SK-N-DZ (cell line): Measurements from ENCODE around the gene VPS26B.
A peak's percentile ranks its signal among the peaks of the same experiment; 100 is the strongest.

Source experiments
- DNase-seq: peaks from one replicate; pipeline ENCODE4 v3.0.0-alpha.2; 2015; ENCODE audit warnings: low spot score

VPS26B gene

DNA sequence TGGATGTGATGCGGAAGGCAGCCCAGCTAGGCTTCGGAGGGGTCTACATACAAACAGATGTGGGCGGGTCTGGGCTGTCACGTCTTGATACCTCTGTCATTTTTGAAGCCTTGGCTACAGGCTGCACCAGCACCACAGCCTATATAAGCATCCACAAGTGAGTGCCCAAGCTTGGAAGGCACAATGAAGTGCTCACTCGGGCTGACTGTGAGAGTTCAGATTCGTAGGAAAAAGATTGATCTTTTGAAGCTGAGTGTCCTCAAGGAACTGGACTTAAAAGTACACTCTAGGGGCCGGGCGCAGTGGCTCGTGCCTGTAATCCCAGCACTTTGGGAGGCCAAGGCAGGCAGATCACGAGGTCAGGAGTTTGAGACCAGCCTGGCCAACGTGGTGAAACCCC is 32.6 kb downstream of the VPS26B start:
- DNase-seq, result no peak

DNA sequence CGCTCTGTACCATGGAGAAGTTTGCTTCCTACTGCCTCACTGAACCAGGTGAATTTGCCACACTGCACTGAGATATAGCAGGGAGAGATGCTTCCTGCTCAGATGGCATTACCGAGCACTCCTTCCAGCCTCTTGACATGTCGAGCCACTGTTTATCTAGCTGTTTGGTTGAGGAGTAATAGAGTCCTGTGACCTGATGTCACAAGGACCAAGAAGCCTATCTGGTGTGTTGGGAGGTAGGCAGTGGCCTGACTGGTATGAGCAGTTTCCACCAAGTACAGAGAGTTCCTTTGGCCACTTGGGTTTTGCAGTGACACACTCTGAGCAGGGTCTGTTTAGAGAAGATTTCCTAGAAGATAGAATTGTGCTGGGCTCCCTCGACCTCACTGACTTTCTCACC is 34.1 kb downstream of the VPS26B start:
- DNase-seq, result no peak

DNA sequence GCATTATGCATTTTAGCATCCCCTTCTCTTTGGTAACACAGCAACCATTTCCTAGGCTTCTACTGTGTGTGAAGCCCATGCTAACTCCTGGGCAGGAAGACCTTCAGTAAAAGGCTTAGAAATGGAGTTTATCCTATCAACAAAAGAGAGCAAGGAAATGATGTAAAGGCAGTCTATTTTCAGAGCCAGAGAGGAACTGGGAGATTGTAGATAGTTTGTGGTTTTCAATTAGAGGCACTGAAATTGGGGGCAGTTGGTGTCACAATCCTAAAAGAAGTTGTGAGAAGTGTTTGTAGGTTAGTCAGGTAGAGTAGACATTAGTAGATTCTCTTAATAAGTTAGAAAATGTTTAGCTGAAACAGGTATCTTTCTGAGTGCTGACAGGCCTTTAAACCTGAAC is 36.0 kb downstream of the VPS26B start:
- no peak for DNase-seq

DNA sequence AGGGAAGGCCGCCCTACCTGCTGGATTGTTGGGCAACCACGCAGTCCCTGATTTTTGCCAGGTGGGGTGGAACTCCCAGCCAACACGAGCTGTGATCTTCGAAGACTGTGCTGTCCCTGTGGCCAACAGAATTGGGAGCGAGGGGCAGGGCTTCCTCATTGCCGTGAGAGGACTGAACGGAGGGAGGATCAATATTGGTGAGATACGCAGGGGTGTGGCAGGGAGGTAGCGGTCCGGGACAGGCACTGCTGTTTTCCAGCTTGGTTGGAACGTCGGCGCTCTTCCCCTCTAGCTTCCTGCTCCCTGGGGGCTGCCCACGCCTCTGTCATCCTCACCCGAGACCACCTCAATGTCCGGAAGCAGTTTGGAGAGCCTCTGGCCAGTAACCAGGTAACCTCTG is 36.5 kb downstream of the VPS26B start:
- DNase-seq, result no peak

DNA sequence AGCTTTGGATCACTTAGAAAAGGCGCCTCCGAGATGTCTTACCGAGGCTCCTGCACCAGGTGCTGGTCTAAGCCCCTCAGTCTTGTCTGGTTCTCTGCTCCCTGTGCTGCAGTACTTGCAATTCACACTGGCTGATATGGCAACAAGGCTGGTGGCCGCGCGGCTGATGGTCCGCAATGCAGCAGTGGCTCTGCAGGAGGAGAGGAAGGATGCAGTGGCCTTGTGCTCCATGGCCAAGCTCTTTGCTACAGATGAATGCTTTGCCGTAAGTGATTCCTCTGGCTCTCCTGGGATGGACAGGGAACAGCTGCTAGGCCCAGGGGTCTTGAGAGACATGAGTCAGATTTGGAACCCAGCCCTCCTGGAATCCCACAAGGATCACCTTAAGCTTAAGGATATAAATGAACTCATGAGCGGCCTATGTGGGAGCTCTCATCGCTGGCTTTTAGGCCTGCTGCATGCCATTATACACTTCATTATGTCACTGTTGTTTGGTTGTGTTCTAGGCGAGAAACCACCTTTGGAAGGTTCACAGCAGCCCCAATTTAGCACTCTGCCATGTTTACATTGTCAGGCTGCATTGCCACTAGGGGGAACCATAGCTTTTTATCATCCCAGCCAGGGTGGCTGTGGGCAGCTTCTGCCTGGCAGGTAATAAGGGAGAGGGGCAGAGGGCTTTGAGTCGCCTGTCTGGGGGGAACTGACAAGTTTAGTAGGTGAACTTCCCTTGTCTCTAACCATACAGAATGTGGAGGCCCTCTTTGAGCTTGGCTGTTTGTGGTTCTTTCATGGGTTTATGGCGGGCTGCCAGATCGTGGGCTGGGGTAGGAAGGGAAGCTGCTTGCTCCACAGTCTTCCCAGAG is 37.4 kb downstream of the VPS26B start:
- peak; percentile 12 for DNase-seq

DNA sequence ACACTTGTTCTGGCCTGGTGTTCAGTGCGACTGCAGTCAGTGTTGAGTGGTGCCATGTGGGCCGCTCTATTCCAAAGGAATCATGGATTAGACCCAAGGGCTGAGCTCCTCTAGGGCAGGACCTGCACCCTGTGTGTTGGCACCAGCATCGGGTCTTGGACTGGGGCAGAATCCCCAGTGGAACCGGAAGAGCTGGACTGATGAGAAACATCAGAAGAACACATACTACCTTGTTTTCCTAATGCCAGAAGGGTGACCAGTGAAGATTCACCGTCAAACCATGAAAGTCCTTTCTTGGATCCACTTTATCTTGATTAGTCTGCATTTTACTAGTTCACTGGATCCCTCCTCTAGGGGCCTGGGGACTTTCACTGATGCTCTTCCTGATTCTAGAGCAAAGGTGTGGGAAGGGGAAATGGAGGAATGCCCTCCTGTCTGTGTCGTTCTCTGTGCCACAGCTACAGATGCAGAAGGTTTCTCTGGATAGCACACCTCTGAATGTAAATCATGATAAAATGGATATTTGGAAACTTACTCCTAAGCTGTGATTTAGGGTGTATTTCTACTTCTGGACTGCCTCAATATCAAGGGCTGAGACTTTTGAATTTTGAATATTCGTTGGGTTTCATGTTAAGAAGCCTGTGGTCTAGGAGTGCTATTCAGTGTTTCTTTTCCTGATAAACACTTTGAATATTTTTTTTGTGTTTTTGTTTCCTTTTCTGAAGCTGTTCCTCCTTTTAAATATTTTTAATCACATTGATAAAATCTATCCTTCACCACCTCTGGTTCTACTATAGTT is 40.7 kb downstream of the VPS26B start:
- no peak for DNase-seq

DNA sequence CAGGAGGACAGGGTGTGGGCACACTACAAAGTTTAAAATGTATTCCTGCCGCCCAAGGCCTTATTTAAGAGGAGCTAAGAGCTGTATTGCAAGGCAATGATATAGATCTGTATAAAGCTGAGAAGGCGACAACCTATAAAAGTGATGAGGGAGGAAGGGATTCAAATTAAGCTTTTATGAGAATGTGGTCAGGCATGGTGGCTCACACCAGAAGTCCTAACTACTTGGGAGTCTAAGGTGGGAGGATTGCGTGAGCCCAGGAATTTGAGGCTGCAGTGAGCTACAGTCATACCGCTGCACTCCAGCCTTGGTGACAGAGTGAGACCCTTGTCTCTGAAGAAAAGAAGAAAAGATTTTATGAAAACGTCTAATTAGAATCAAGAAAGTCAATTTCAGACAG is 42.0 kb downstream of the VPS26B start:
- no peak for DNase-seq

DNA sequence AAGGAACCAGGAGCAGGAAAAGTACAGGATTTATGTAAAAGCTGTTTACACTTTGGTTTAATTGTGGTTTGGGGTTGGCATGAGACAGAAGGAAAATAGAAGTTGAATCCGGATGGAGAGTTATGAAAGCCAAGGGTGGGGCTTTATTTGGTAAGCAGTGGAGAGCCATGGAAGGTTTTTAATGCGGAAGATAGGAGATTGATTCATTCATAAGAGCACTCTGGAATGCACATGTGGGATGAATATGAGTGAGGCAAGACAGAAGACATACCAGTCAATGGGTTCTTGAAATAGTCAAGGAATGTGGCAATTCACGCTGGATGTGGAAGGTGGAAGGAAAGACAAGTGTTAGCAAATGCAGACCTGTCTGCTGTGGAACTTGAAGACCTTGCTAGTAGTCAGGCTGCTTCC is 42.4 kb downstream of the VPS26B start:
- DNase-seq, result no peak

DNA sequence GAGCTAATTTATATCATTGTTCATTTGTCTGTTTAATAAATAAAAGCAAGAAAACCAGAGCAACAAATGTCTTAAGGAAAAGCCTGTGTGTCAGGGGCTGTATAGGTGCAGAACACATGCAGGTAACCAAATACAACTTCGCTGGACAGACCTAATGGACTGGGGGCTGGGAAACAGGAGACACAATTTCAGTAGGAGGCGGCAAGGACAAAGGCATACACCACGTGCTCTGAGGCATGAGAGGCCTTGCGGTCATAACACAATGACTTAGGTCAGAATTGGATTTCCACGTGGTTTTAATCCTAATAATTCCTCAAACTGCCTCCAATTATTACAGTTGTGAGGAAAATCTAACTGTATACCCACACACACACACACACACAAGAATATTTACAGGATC is 43.0 kb downstream of the VPS26B start:
- no peak for DNase-seq

DNA sequence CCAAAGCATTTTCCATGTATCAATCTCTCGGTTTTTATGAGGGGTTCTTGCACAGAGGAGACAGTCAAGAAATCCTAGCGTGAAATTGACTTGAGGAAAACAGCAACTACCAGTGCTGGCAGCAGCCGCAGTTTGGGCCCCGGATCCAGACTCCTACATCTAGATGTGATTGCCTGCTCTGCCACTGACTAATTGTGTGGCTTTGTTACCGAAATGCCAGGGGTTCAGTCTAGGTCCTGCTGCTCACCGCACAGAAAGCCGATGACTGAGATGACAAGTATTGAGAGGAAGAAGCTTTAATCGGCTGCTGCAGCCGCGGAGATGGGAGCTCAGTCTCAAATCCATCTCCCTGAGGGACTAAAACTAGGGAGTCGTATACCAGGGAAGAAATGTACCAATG is 43.5 kb downstream of the VPS26B start:
- no peak for DNase-seq

DNA sequence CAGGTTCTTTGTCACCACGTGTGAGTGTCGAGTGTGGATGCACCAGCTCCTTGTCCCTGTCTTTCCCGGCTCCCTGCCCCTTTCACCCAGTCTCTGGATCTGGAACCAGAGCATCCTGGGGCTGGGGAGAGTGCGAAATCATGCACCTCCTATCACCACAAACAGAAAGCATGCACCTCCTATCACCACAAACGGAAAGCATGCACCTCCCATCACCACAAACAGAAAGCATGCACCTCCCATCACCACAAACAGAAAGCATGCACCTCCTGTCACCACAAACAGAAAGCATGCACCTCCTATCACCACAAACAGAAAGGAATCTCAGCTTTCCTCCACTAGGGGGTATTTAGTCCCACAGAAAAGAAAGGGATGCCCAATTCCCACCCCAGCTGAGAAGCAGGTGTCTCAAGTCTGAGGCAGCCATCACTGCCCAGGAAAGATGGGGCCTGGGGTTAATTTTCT is 45.8 kb downstream of the VPS26B start:
- DNase-seq, result peak; percentile 58

DNA sequence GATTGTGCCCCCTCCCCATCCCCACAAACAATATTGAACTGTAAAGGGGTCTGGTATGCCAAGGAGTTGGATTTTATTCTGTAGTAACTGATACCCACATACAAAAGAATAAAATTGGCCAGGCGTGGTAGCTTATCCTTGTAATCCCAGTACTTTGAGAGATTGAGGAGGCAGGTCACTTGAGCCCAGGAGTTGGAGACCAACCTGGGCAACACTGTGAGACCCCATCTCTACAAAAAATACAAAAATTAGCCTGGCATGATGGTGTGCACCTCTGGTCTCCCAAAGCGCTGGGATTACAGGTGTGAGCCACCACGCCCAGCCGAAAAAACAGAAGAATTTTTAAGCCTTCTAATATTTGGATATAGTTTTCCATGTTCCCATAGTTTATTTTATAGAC is 47.5 kb downstream of the VPS26B start:
- DNase-seq, result no peak

DNA sequence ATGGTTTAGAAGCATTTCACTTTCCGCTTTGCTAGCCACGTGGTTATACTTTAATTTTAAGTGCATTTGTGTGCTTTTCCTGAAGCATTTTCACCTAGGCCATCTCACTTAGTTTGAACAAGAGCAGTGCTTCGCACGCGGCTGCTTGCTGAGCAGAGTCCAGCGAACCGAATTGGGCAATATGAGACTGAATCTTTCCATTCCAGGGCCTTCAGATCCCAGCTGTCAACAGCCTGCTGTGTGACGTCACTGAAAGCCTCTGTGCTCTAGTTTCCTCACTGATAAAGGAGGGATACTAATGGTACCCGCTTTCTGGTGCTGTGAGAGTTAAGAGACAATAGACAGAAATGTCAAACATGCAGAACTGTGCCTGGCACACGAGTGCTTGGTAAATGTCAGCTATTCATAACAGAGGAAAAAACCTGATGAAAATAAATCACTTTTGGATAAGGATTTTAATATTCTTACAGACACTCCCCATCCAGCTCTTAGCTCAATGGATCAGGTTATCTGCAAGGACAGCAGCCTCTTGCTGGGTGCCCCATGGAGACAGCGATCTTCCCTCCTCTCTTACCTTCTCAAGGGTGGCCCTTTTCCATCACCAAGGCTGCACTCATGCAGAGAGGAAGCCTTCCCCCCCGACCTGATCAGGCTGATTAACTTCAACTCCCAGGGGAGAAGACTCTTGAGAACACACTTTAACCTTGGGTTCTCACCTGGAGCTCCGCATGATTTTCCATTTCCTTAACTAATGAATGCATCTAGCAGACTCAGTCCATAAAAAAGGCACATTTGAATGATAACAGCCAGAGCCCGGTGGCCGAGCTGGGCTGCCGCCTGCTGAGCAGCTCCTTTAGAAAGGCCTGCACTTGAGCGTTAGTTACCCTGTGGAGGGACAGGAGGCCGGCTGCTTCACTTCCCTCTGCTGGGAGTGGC is 48.2 kb downstream of the VPS26B start:
- peak; percentile 21 for DNase-seq

DNA sequence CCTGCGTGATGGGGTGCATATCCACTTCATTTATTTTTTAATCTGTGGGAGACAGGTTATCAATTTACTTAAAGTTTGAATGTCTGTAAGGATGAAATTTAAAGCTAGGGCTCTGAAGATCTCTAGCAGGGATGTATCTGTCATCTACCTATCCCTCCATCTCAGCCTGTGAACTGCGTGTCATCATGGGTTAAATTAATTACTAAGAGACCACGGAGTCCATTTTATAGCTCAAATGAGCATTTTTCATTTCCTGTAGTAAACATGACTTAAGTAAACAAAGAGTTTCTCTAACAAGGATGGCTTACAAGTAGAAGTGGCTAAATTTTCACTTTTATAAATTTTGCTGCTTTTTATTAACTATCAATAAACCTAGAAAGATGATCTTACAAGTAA is 48.8 kb downstream of the VPS26B start:
- DNase-seq, result no peak

DNA sequence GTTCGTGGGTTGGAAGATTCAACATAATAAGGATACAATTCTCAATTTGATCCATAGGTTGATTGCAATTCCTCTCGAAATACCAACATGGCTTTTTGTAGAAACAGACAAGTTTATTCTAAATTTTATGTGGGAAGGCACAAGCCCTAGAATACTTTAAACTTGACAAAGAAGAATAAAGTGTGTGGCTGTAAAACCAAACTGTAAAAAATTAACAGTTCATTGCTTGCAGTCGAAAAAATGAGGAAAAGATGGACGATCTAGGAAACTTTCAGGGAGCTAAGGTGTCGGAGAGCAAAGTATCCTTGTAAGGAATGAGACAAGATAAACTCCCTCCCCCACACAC is 50.7 kb downstream of the VPS26B start:
- no peak for DNase-seq

DNA sequence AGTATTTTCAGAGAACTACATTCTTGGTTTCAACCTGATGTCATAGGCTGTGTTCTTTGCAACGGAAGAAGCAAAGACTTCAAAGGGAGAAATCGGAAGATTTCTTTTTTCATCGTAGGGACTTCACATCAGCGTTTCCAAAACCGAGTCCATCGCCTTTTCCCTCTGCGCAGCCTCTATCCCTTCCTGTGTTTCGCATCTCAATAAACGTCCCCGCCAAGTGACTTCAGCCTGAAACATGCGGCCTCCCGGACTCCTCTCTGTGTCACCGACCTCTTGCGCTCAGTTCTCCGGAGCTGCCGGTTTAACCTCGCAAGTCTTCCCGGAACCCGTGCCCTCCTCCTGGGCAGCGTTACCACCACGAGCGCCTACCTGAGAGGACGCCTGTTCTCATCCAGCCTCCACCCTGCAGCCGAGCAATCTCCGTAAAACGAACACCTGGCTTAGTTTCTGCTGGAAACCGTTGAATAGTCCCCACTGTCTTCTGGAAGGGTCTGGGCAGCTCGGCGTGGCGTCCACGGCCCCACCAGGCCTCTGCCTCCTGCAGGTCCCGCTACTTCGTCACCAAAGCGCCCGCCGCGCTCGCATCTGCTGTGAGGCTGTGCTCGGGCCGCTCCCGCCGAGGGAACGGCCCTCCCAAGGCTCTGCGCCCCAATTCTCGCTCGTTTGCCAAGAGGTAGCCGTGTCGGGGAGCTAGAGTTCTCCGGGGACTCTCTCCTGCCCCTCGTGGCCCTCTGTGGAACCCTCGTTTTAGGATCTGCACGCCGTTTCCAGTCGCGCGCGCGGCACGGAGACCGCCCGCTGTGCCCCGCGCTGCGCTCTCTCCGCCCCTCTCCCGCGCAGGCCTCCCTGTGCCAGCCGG is 51.3 kb downstream of the VPS26B start, which contains the start of gene GLB1L3:
TSS of gene GLB1L3 (plus strand) at position 846 of the 862 bp plus-strand sequence. CDS start 362 bp downstream, outside the sequence.
- DNase-seq, result peak; percentile 42

DNA sequence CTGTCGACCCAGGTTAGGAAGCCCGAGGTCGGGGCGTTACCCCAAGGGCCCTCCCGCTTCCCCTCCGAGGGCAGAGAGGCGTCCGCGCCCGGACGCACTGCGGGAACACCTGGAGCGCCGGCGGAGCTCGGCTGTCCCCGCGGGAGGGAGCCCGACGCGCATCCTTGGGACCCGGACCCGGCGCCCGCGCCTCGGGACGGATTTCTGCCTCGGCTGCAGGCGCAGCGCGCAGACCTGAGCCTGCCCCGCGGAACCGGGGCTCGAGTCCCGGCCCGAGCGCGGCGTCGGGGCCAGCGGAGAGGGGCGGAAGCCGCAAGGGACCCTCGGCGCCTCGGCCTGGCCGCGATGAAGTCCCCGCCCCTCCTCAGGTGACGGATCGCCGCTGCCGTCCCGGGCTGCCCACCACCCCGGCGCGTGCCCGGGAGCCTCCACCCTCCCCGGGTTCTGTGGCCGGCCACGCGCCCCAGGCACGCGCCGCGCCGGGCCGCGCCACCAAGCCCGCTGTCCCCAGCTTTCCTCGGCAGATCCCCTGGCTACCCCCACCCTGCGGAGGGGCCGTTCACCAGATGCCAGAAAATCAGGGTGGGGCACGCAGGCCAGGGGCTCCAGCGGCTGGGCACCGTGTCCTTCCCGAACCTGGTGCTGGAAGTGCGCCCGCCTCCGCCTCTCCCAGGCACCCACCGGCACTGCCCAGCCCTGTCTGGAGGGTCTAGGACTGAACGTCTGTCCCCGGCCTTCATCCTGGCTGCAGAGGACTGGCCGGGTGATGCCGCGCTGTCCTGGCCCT is 52.1 kb downstream of the VPS26B start:
- DNase-seq, result no peak

DNA sequence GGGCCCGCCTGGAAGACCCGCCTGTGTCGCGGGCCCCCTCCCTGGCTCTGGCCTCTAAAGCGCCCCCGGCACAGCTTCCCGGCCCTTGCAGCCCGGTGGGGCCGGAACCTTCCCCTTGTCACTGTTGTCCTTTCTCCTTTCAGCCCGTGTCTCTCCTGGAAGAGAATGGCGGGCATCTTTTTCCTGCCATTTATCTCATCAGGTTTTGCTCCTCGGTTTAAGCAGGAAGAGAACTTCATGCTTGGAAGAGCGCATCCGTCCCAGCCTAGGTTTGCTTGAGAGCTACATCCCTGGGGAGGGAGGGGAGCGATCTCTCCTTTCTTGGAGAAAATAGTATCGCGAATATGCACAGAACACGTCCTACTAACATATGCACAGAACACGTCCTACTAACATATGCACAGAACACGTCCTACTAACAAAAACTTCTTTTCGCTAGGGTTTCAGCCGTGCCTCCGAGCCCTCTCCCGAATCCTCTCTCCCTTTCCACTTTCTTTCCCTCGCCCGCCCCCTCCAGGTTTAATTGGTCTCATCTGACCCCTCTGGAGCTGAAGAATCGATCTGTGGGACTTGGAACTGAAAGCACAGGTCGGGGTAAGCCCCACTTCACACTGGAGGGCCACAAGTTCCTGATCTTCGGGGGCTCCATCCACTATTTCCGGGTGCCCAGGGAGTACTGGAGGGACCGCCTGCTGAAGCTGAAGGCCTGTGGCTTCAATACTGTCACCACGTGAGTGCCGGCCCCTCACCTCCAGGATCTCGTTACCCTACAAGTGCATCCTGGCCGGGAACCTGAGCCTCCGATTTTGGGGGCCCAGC is 52.9 kb downstream of the VPS26B start:
- DNase-seq, result no peak

DNA sequence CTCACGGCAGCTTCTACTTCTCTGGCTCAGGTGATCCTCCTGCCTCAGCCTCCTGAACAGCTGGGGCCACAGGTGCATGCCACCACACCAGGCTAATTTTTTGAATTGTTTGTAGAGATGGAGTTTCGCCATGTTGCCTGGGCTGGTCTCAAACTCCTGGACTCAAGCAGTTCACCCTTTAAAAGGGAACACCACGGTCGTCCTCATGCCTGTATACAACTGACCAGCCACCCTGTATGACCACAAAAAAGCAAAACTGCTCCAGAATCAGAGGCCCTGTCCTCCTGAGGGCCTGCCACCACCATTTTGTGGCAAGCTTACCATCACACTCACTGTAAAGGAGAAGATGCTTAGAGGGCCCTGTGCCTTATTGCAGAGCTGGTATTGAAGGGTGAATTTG is 53.9 kb downstream of the VPS26B start:
- DNase-seq, result no peak
